ENCODE measurements around the gene ATP8A2. TPM values are rescaled to one million over a fixed set of nuclear protein-coding genes. Genes with fewer than 3 reads are reported as not detected.

ATP8A2 gene
- 1.5 and 2.4 TPM in 2 replicates for total RNA-seq

GRCh38 chr13:25371875-25372283 is at the start of gene ATP8A2:
Gene ATP8A2 (plus strand): TSS chr13:25371974. CDS start chr13:25372213, 239 bp downstream.

GRCh38 chr13:26051657-26052311 is 680.0 kb downstream of the ATP8A2 start, which contains the start of gene SHISA2:
Gene SHISA2 (minus strand): TSS chr13:26052016. CDS start chr13:26050975, 1,041 bp downstream.

Other genes with a start within 250 kb of the ATP8A2 start
- under 0.01 and 0.25 TPM in 2 replicates for gene AMER2, start 199.7 kb upstream of the ATP8A2 start, total RNA-seq
- 11.7 and 21.0 TPM in 2 replicates for gene MTMR6, start 84.5 kb upstream of the ATP8A2 start, total RNA-seq
- 69.6 and 87.3 TPM in 2 replicates for gene NUP58, start 70.3 kb upstream of the ATP8A2 start, total RNA-seq